ENCODE measurements around the gene ZC3H12D.

- TF ChIP-seq POLR2A (IDR thresholded peaks at IDR 0.05; ENCODE audit: low read depth, low read length) (no peak), POLR2AphosphoS5 (IDR thresholded peaks at IDR 0.05; ENCODE audit: low read depth, low read length) (no peak), SPI1 (IDR thresholded peaks at IDR 0.05; ENCODE audit: low read depth, low read length) (no peak), POU2F2 (IDR thresholded peaks at IDR 0.05; ENCODE audit: low read depth, low read length) (no peak), PAX5 (IDR thresholded peaks at IDR 0.05; ENCODE audit: insufficient read depth, low read length, severe bottlenecking) (no peak), TAF1 (IDR thresholded peaks at IDR 0.05; ENCODE audit: low read depth, low read length) (no peak)
Observed at GRCh38 chr6:149483334-149483725, 1.5 kb downstream of the ZC3H12D start.

Data from GM12891 (cell line).